Measurements from ENCODE around the gene MRPL24.

Gene MRPL24

GRCh38 chr1:156690675-156691036 is 50.2 kb downstream of the MRPL24 start:
- no peak for DNase-seq

GRCh38 chr1:156689953-156690674 is 50.8 kb downstream of the MRPL24 start:
- DNase-seq = peak; percentile 75

- DNase-seq = peak; percentile 96
These were observed 51.6 kb downstream of the MRPL24 start for GRCh38 chr1:156689035-156689952.

Measured in eye (tissue), 1 donor.